Breast epithelium (tissue), 4 donors: Measurements from ENCODE around the gene ASMTL. TPM values are rescaled to one million over a fixed set of nuclear protein-coding genes. Genes with fewer than 3 reads are reported as not detected.
"Not testable (repeated sequence)": the region's sequence is repeated elsewhere in the genome, so short reads cannot be mapped to it uniquely, and the experiment has no call there.

Experiments used
- DNase-seq, 2 donors: peaks; one replicate each; pipeline ENCODE4 v3.0.0-alpha.2; 2019; ENCODE audit warnings: low spot score in 2 of 2
- H3K27ac ChIP-seq, 2 donors: fragments of 200-600 bp; sonication (generic) in 1 of 2; one replicate each; pipeline ENCODE4 v1.5.1; 2016 to 2019; ENCODE audit warnings: mild to moderate bottlenecking in 1 of 2
- H3K27me3 ChIP-seq, 2 donors: fragments of 200-600 bp; sonication (generic) in 1 of 2; one replicate each; pipeline versions ENCODE4 v1.5.1 to v1.6.0; 2017 to 2019; ENCODE audit warnings: control low read depth in 1 of 2, mild to moderate bottlenecking in 1 of 2
- H3K36me3 ChIP-seq: fragments of 200-600 bp; one replicate; pipeline ENCODE4 v1.5.1; 2019
- H3K4me1 ChIP-seq, 2 donors: fragments of 200-600 bp; sonication (generic); one replicate each; pipeline ENCODE4 v1.5.1; 2016 to 2019; ENCODE audit warnings: control low read depth in 1 of 2
- H3K4me3 ChIP-seq, 3 donors: fragments of 200-600 bp; sonication (generic); 1 replicate in 2 of 3; 2 replicates in 1 of 3; pipeline ENCODE4 v1.5.1; 2016 to 2019; ENCODE audit warnings: mild to moderate bottlenecking in 3 of 3, moderate library complexity in 2 of 3
- H3K9me3 ChIP-seq, 2 donors: fragments of 200-600 bp; sonication (generic) in 1 of 2; one replicate each; pipeline ENCODE4 v1.5.1; 2016 to 2019; ENCODE audit warnings: control low read depth in 1 of 2
- CTCF ChIP-seq, 3 donors: fragments of 450-650 bp; IDR thresholded peaks; one replicate each; pipeline ENCODE4 v1.5.1; 2016 to 2017; ENCODE audit warnings: antibody characterized with exemption in 3 of 3, mild to moderate bottlenecking in 3 of 3, moderate library complexity in 3 of 3
- POLR2A ChIP-seq: fragments of 450-650 bp; IDR thresholded peaks from one replicate; pipeline ENCODE4 v1.6.1; 2016; ENCODE audit warnings: antibody characterized with exemption, mild to moderate bottlenecking, moderate library complexity
- POLR2AphosphoS5 ChIP-seq, 3 donors: sonication (generic); formaldehyde crosslinking; IDR thresholded peaks; one replicate each; pipeline ENCODE4 v1.6.1; 2017; ENCODE audit warnings: antibody characterized with exemption in 3 of 3
- intact Hi-C: fragments of 100-400 bp; cut with DNase I; formaldehyde crosslinking; loops from one replicate; pipeline ENCODE4 v1.15.1; 2023; ENCODE audit warnings: low total_unique reads
- total RNA-seq, 3 donors: library from RNA; depleted of rRNA; stranded (reverse); fragments of >200 nt; gene quantifications; one replicate each; pipeline ENCODE4 v1.1.0, GENCODE V29; 2016

ASMTL gene
- total RNA-seq, 3 donors from 2014 or later = 22.8 to 29.1 (median 28.2) TPM

- TF ChIP-seq CTCF (IDR thresholded peaks at IDR 0.05) (no peak), POLR2AphosphoS5 (IDR thresholded peaks at IDR 0.05) (no peak), POLR2A (no peak)
- DNase-seq = no peak
These were observed 22.8 kb upstream of the ASMTL start for GRCh38 chrX:1475481-1475880.

GRCh38 chrX:1474593-1474992 is 21.9 kb upstream of the ASMTL start:
- not testable (repeated sequence) for H3K36me3 ChIP-seq

More at GRCh38 chrX:1475481-1475880, 22.8 kb upstream of the ASMTL start:
- intact Hi-C loops = no loop called here
- H3K4me1 ChIP-seq = no peaks in the 10 kb centered on the region
- no peaks in the 10 kb centered on the region for H3K36me3 ChIP-seq
- H3K27ac ChIP-seq = no peak overlapping the region
- peaks cover 0 to 19% of the 10 kb centered on the region in 2 donors for H3K9me3 ChIP-seq
- H3K27me3 ChIP-seq = peaks cover 0 to 5% of the 10 kb centered on the region in 2 donors
- H3K4me3 ChIP-seq = no peak overlapping the region

GRCh38 chrX:1472975-1473374 is 20.3 kb upstream of the ASMTL start:
- no peak for DNase-seq
- Histone ChIP-seq H3K9me3 (no peaks in the 10 kb centered on the region), H3K27ac (no peak overlapping the region), H3K36me3 (no peaks in the 10 kb centered on the region), H3K4me1 (no peaks in the 10 kb centered on the region), H3K4me3 (no peak overlapping the region), H3K27me3 (peaks cover 0 to 16% of the 10 kb centered on the region in 2 donors)
- intact Hi-C loops = no loop called here
- no peak for TF ChIP-seq POLR2A
- TF ChIP-seq CTCF (IDR thresholded peaks at IDR 0.05) = no peak
- TF ChIP-seq POLR2AphosphoS5 (IDR thresholded peaks at IDR 0.05) = no peak

More at GRCh38 chrX:1474593-1474992, 21.9 kb upstream of the ASMTL start:
- H3K27me3 ChIP-seq = peaks cover 0 to 11% of the 10 kb centered on the region in 2 donors
- DNase-seq, H3K4me1 ChIP-seq, intact Hi-C loops, H3K4me3 ChIP-seq, H3K27ac ChIP-seq: not testable (repeated sequence)
- H3K9me3 ChIP-seq = peaks cover 0 to 13% of the 10 kb centered on the region in 2 donors

- TF ChIP-seq POLR2AphosphoS5 (IDR thresholded peaks at IDR 0.05) (no peak), POLR2A (no peak), CTCF (IDR thresholded peaks at IDR 0.05) (no peak)
- DNase-seq = peak in 1 of 2 donors; percentile 25
- intact Hi-C loops = no loop called here
These were observed 15.6 kb upstream of the ASMTL start for GRCh38 chrX:1468250-1468772.

GRCh38 chrX:1466971-1467561 is 14.4 kb upstream of the ASMTL start:
- Histone ChIP-seq H3K27ac (no peak overlapping the region), H3K9me3 (no peaks in the 10 kb centered on the region), H3K4me1 (no peaks in the 10 kb centered on the region), H3K4me3 (no peak overlapping the region), H3K36me3 (no peaks in the 10 kb centered on the region), H3K27me3 (peaks cover 0 to 58% of the 10 kb centered on the region in 2 donors)
- intact Hi-C loops = no loop called here
- DNase-seq = peak in 1 of 2 donors; percentile 16
- TF ChIP-seq CTCF (IDR thresholded peaks at IDR 0.05) (no peak), POLR2AphosphoS5 (IDR thresholded peaks at IDR 0.05) (no peak), POLR2A (no peak)

More at GRCh38 chrX:1468250-1468772, 15.6 kb upstream of the ASMTL start:
- Histone ChIP-seq H3K27me3 (peaks cover 0 to 58% of the 10 kb centered on the region in 2 donors), H3K36me3 (no peaks in the 10 kb centered on the region), H3K4me1 (no peaks in the 10 kb centered on the region), H3K4me3 (no peak overlapping the region), H3K9me3 (no peaks in the 10 kb centered on the region), H3K27ac (no peak overlapping the region)
